Trophoblast cell (in vitro differentiated cells and primary cell): ENCODE results near the gene C10orf90.

ENCODE experiments used
- DNase-seq, 2 donors: peaks; one replicate each; pipeline ENCODE4 v3.0.0-alpha.2; 2016
- H2AFZ ChIP-seq: 2 replicates; pipeline ENCODE4 v1.6.1; 2013; ENCODE audit warnings: low read length, moderate library complexity, mild to moderate bottlenecking; ENCODE audit not compliant: insufficient read depth, poor library complexity
- H2AK5ac ChIP-seq: 2 replicates; pipeline ENCODE4 v1.6.1; 2013; ENCODE audit warnings: mild to moderate bottlenecking, low read length
- H2BK120ac ChIP-seq: 2 replicates; pipeline ENCODE4 v1.6.1; 2013; ENCODE audit warnings: low read length, mild to moderate bottlenecking, moderate library complexity; ENCODE audit not compliant: insufficient read depth, poor library complexity
- H2BK12ac ChIP-seq: 2 replicates; pipeline ENCODE4 v1.6.1; 2013; ENCODE audit warnings: mild to moderate bottlenecking, low read length, moderate library complexity
- H2BK5ac ChIP-seq: 2 replicates; pipeline ENCODE4 v1.6.1; 2013; ENCODE audit warnings: low read length, low read depth, moderate library complexity, mild to moderate bottlenecking; ENCODE audit not compliant: poor library complexity
- H3K14ac ChIP-seq: 2 replicates; pipeline ENCODE4 v1.6.1; 2013; ENCODE audit warnings: mild to moderate bottlenecking, low read length
- H3K18ac ChIP-seq: 2 replicates; pipeline ENCODE4 v1.6.1; 2013; ENCODE audit warnings: mild to moderate bottlenecking, low read length
- H3K23ac ChIP-seq: 2 replicates; pipeline ENCODE4 v1.6.1; 2013; ENCODE audit warnings: low read length
- H3K27ac ChIP-seq: 2 replicates; pipeline ENCODE4 v1.5.1; 2013; ENCODE audit warnings: low read depth, mild to moderate bottlenecking, inconsistent platforms, low read length, moderate library complexity
- H3K27me3 ChIP-seq: 2 replicates; pipeline ENCODE4 v1.6.1; 2013; ENCODE audit warnings: inconsistent platforms, mild to moderate bottlenecking, low read length, moderate library complexity; ENCODE audit not compliant: insufficient read depth
- H3K36me3 ChIP-seq, 2 experiments: 1 replicate in 1 of 2; 2 replicates in 1 of 2; pipeline ENCODE4 v1.6.1; 2013; ENCODE audit warnings: low read length in 2 of 2, mild to moderate bottlenecking in 2 of 2, moderate library complexity in 1 of 2; ENCODE audit not compliant: insufficient read depth in 2 of 2, control insufficient read depth in 1 of 2
- H3K4ac ChIP-seq: 2 replicates; pipeline ENCODE4 v1.6.1; 2013; ENCODE audit warnings: low read depth, mild to moderate bottlenecking, low read length, moderate library complexity
- H3K4me1 ChIP-seq, 2 experiments: 1 replicate in 1 of 2; 2 replicates in 1 of 2; pipeline ENCODE4 v1.6.1; 2013; ENCODE audit warnings: low read length in 2 of 2, mild to moderate bottlenecking in 2 of 2, moderate library complexity in 1 of 2; ENCODE audit not compliant: insufficient read depth in 2 of 2, control insufficient read depth in 1 of 2
- H3K4me2 ChIP-seq: 2 replicates; pipeline ENCODE4 v1.6.1; 2013; ENCODE audit warnings: inconsistent platforms, mild to moderate bottlenecking, low read length, moderate library complexity
- H3K4me3 ChIP-seq: 2 replicates; pipeline ENCODE4 v1.5.1; 2013; ENCODE audit warnings: mild to moderate bottlenecking, low read depth, low read length, inconsistent platforms
- H3K79me1 ChIP-seq: one replicate; pipeline ENCODE4 v1.6.1; 2013; ENCODE audit warnings: low read length
- H3K79me2 ChIP-seq: 2 replicates; pipeline ENCODE4 v1.6.1; 2013; ENCODE audit warnings: low read length, mild to moderate bottlenecking; ENCODE audit not compliant: control insufficient read depth, insufficient read depth, poor library complexity
- H3K9ac ChIP-seq: 2 replicates; pipeline ENCODE4 v1.6.1; 2013; ENCODE audit warnings: mild to moderate bottlenecking, low read length
- H3K9me3 ChIP-seq: 2 replicates; pipeline ENCODE4 v1.6.1; 2013; ENCODE audit warnings: low read depth, mild to moderate bottlenecking, control low read depth, inconsistent platforms, low read length; ENCODE audit not compliant: insufficient read depth
- H4K12ac ChIP-seq: 2 replicates; pipeline ENCODE4 v1.6.1; 2013; ENCODE audit warnings: low read depth, mild to moderate bottlenecking, low read length, moderate library complexity
- H4K8ac ChIP-seq: 2 replicates; pipeline ENCODE4 v1.6.1; 2013; ENCODE audit warnings: low read depth, mild to moderate bottlenecking, low read length, moderate library complexity
- H4K91ac ChIP-seq: one replicate; pipeline ENCODE4 v1.6.1; 2013; ENCODE audit warnings: low read depth, mild to moderate bottlenecking, low read length, moderate library complexity
- WGBS: extraction: QIAGEN DNeasy Blood & Tissue Kit; methylation state at CpG from one replicate; pipeline ENCODE4 v1.1.7; 2013; ENCODE audit warnings: missing lambda C conversion rate; ENCODE audit not compliant: insufficient read length, insufficient coverage; ENCODE audit errors: extremely low coverage; 5-methylcytosine and 5-hydroxymethylcytosine counted together

Gene C10orf90

GRCh38 chr10:126650161-126650560 lies 20.3 kb downstream of the C10orf90 start:
- H2BK12ac ChIP-seq = no peak overlapping the region
- no peak overlapping the region for H4K12ac ChIP-seq
- H3K18ac ChIP-seq = no peak overlapping the region
- H2BK120ac ChIP-seq = no peak overlapping the region
- no peak overlapping the region for H2BK5ac ChIP-seq
- no peaks in the 10 kb centered on the region for H3K4me1 ChIP-seq
- H2AFZ ChIP-seq = no peak overlapping the region
- no peaks in the 10 kb centered on the region for H3K9me3 ChIP-seq
- H3K4me3 ChIP-seq = no peak overlapping the region
- H3K36me3 ChIP-seq = no peaks in the 10 kb centered on the region
- H4K91ac ChIP-seq = no peak overlapping the region
- no CpG with 5 or more reads among the region's 7 CpGs for WGBS
- no peak overlapping the region for H2AK5ac ChIP-seq
- H3K14ac ChIP-seq = no peak overlapping the region
- no peak overlapping the region for H3K9ac ChIP-seq
- no peaks in the 10 kb centered on the region for H3K79me2 ChIP-seq
- no peak overlapping the region for H3K4me2 ChIP-seq
- H3K79me1 ChIP-seq = no peaks in the 10 kb centered on the region
- no peak overlapping the region for H3K4ac ChIP-seq
- DNase-seq = no peak
- no peak overlapping the region for H4K8ac ChIP-seq
- no peak overlapping the region for H3K27ac ChIP-seq
- H3K27me3 ChIP-seq = no peaks in the 10 kb centered on the region
- H3K23ac ChIP-seq = no peak overlapping the region

- WGBS = no CpG with 5 or more reads among the region's 5 CpGs
- Histone ChIP-seq H3K27me3 (no peaks in the 10 kb centered on the region), H3K36me3 (no peaks in the 10 kb centered on the region), H4K8ac (no peak overlapping the region), H2AFZ (no peak overlapping the region), H3K14ac (no peak overlapping the region), H3K18ac (no peak overlapping the region), H3K4me3 (no peak overlapping the region), H4K91ac (no peak overlapping the region), H3K79me2 (no peaks in the 10 kb centered on the region), H2AK5ac (no peak overlapping the region), H3K4ac (no peak overlapping the region), H3K4me1 (no peaks in the 10 kb centered on the region), H3K79me1 (no peaks in the 10 kb centered on the region), H3K27ac (no peak overlapping the region), H2BK120ac (no peak overlapping the region), H3K9ac (no peak overlapping the region), H3K23ac (no peak overlapping the region), H4K12ac (no peak overlapping the region), H2BK5ac (no peak overlapping the region), H2BK12ac (no peak overlapping the region), H3K9me3 (no peaks in the 10 kb centered on the region), H3K4me2 (no peak overlapping the region)
- no peak for DNase-seq
Observed at GRCh38 chr10:126647116-126647515, 23.4 kb downstream of the C10orf90 start.

- H3K79me1 ChIP-seq = no peaks in the 10 kb centered on the region
- H3K27ac ChIP-seq = no peak overlapping the region
- H3K9me3 ChIP-seq = no peaks in the 10 kb centered on the region
- no peaks in the 10 kb centered on the region for H3K4me1 ChIP-seq
- no peak overlapping the region for H3K4me2 ChIP-seq
- H3K23ac ChIP-seq = no peak overlapping the region
- H2BK5ac ChIP-seq = no peak overlapping the region
- H3K36me3 ChIP-seq = no peaks in the 10 kb centered on the region
- H3K9ac ChIP-seq = no peak overlapping the region
- no peak overlapping the region for H4K8ac ChIP-seq
- H2BK120ac ChIP-seq = no peak overlapping the region
- H4K12ac ChIP-seq = no peak overlapping the region
- H2BK12ac ChIP-seq = no peak overlapping the region
- H2AK5ac ChIP-seq = no peak overlapping the region
- peak; percentile 26 to 65 for DNase-seq
- H3K27me3 ChIP-seq = no peaks in the 10 kb centered on the region
- no peaks in the 10 kb centered on the region for H3K79me2 ChIP-seq
- H2AFZ ChIP-seq = no peak overlapping the region
- no peak overlapping the region for H3K4me3 ChIP-seq
- H3K4ac ChIP-seq = no peak overlapping the region
- no peak overlapping the region for H4K91ac ChIP-seq
- no peak overlapping the region for H3K18ac ChIP-seq
- whole genome bisulfite sequencing = no CpG with 5 or more reads among the region's 4 CpGs
- H3K14ac ChIP-seq = no peak overlapping the region
Observed at GRCh38 chr10:126646110-126646509, 24.4 kb downstream of the C10orf90 start.

- Histone ChIP-seq H2AK5ac (no peak overlapping the region), H3K14ac (no peak overlapping the region), H4K12ac (no peak overlapping the region), H3K36me3 (no peaks in the 10 kb centered on the region), H3K4me3 (no peak overlapping the region), H3K23ac (no peak overlapping the region), H2AFZ (no peak overlapping the region), H3K4me2 (no peak overlapping the region), H3K4ac (no peak overlapping the region), H3K79me1 (no peaks in the 10 kb centered on the region), H2BK12ac (no peak overlapping the region), H4K8ac (no peak overlapping the region), H3K27ac (no peak overlapping the region), H3K79me2 (no peaks in the 10 kb centered on the region), H3K27me3 (no peaks in the 10 kb centered on the region), H3K18ac (no peak overlapping the region), H2BK5ac (no peak overlapping the region), H4K91ac (no peak overlapping the region), H2BK120ac (no peak overlapping the region), H3K9ac (no peak overlapping the region), H3K9me3 (no peaks in the 10 kb centered on the region), H3K4me1 (no peaks in the 10 kb centered on the region)
- no peak for DNase-seq
- WGBS = no CpG with 5 or more reads among the region's 3 CpGs
Observed at GRCh38 chr10:126640401-126640800, 30.1 kb downstream of the C10orf90 start.
